Suprapubic skin (tissue), 4 donors: ENCODE data around the gene EPAS1. TPM values are rescaled to one million over a fixed set of nuclear protein-coding genes. Genes with fewer than 3 reads are reported as not detected.

Experiments
- DNase-seq, 2 donors: peaks; one replicate each; pipeline ENCODE4 v3.0.0-alpha.2; 2019; ENCODE audit warnings: low spot score in 2 of 2
- H3K27ac ChIP-seq: fragments of 200-600 bp; sonication (generic); one replicate; pipeline ENCODE4 v1.5.1; 2019
- H3K27me3 ChIP-seq: fragments of 200-600 bp; sonication (generic); one replicate; pipeline ENCODE4 v1.5.1; 2019
- H3K36me3 ChIP-seq: fragments of 200-600 bp; sonication (generic); one replicate; pipeline ENCODE4 v1.5.1; 2019
- H3K4me1 ChIP-seq: fragments of 200-600 bp; sonication (generic); one replicate; pipeline ENCODE4 v1.5.1; 2019
- H3K4me3 ChIP-seq: fragments of 200-600 bp; sonication (generic); one replicate; pipeline ENCODE4 v1.5.1; 2019; ENCODE audit warnings: mild to moderate bottlenecking
- H3K9me3 ChIP-seq: fragments of 200-600 bp; sonication (generic); one replicate; pipeline ENCODE4 v1.5.1; 2019
- CTCF ChIP-seq, 2 donors: fragments of 200-600 bp in 1 of 2; fragments of 450-650 bp in 1 of 2; sonication (generic) in 1 of 2; IDR thresholded peaks; one replicate each; pipeline ENCODE4 v1.5.1; 2016 to 2019; ENCODE audit warnings: antibody characterized with exemption in 2 of 2, mild to moderate bottlenecking in 1 of 2, moderate library complexity in 1 of 2
- EP300 ChIP-seq: sonication (generic); formaldehyde crosslinking; IDR thresholded peaks from one replicate; pipeline ENCODE4 v1.6.1; 2017; ENCODE audit warnings: antibody characterized with exemption
- POLR2A ChIP-seq, 2 donors: fragments of 450-650 bp; IDR thresholded peaks; one replicate each; pipeline ENCODE4 v1.6.1; 2017; ENCODE audit warnings: antibody characterized with exemption in 2 of 2, mild to moderate bottlenecking in 2 of 2, moderate library complexity in 2 of 2
- POLR2AphosphoS5 ChIP-seq, 3 donors: sonication (generic); formaldehyde crosslinking; IDR thresholded peaks; one replicate each; pipeline ENCODE4 v1.6.1; 2017; ENCODE audit warnings: antibody characterized with exemption in 3 of 3
- WGBS: methylation state at CpG from one replicate; pipeline ENCODE4 v1.1.5; 2018; 5-methylcytosine and 5-hydroxymethylcytosine counted together
- total RNA-seq, 4 donors: library from RNA; depleted of rRNA; stranded (reverse); fragments of >200 nt; gene quantifications; one replicate each; pipeline ENCODE4 v1.1.0, GENCODE V29; 2016

The EPAS1 gene
- total RNA-seq, 4 donors from 2014 or later: 110 to 271 (median 142) TPM

- no peak for TF ChIP-seq POLR2A (IDR thresholded peaks at IDR 0.05)
- no peak for TF ChIP-seq EP300
- TF ChIP-seq CTCF (IDR thresholded peaks at IDR 0.05): no peak
Observed at GRCh38 chr2:46428911-46429436, 131.8 kb downstream of the EPAS1 start.

GRCh38 chr2:46430413-46430812 is 133.2 kb downstream of the EPAS1 start:
- no peaks in the 10 kb centered on the region for H3K9me3 ChIP-seq
- no peak for TF ChIP-seq CTCF (IDR thresholded peaks at IDR 0.05)
- TF ChIP-seq POLR2A (IDR thresholded peaks at IDR 0.05): no peak
- no peak for TF ChIP-seq EP300
- no peak for TF ChIP-seq POLR2AphosphoS5 (IDR thresholded peaks at IDR 0.05)
- no peaks in the 10 kb centered on the region for H3K36me3 ChIP-seq
- H3K27me3 ChIP-seq: no peaks in the 10 kb centered on the region
- no peak overlapping the region for H3K27ac ChIP-seq
- no peak for DNase-seq
- 63% methylated on average over 1 of the region's 1 CpG for WGBS
- no peak overlapping the region for H3K4me3 ChIP-seq
- H3K4me1 ChIP-seq: peaks cover 5% of the 10 kb centered on the region

More at GRCh38 chr2:46428911-46429436, 131.8 kb downstream of the EPAS1 start:
- Histone ChIP-seq H3K27ac (no peak overlapping the region), H3K4me1 (no peaks in the 10 kb centered on the region), H3K4me3 (no peak overlapping the region), H3K27me3 (no peaks in the 10 kb centered on the region), H3K9me3 (no peaks in the 10 kb centered on the region), H3K36me3 (no peaks in the 10 kb centered on the region)
- 97% methylated on average over 9 of the region's 22 CpGs for WGBS
- no peak for DNase-seq

- no peak overlapping the region for H3K4me3 ChIP-seq
- no peaks in the 10 kb centered on the region for H3K9me3 ChIP-seq
- no peak for DNase-seq
- H3K36me3 ChIP-seq: no peaks in the 10 kb centered on the region
- H3K27me3 ChIP-seq: no peaks in the 10 kb centered on the region
- no peak overlapping the region for H3K27ac ChIP-seq
- WGBS: 96% methylated on average over 1 of the region's 1 CpG
- peaks cover 6% of the 10 kb centered on the region for H3K4me1 ChIP-seq
- TF ChIP-seq POLR2A (IDR thresholded peaks at IDR 0.05) (no peak), POLR2AphosphoS5 (IDR thresholded peaks at IDR 0.05) (no peak), CTCF (IDR thresholded peaks at IDR 0.05) (no peak), EP300 (no peak)
Observed at GRCh38 chr2:46430992-46431391, 133.8 kb downstream of the EPAS1 start.

- Histone ChIP-seq H3K4me3 (no peak overlapping the region), H3K36me3 (no peaks in the 10 kb centered on the region), H3K4me1 (peaks cover 6% of the 10 kb centered on the region), H3K27me3 (no peaks in the 10 kb centered on the region), H3K27ac (no peak overlapping the region), H3K9me3 (no peaks in the 10 kb centered on the region)
- no peak for DNase-seq
- 80% methylated on average over 5 of the region's 5 CpGs for WGBS
- TF ChIP-seq CTCF (IDR thresholded peaks at IDR 0.05): no peak
- no peak for TF ChIP-seq POLR2A (IDR thresholded peaks at IDR 0.05)
- TF ChIP-seq POLR2AphosphoS5 (IDR thresholded peaks at IDR 0.05): no peak
- TF ChIP-seq EP300: no peak
Observed at GRCh38 chr2:46431481-46432235, 134.5 kb downstream of the EPAS1 start.

GRCh38 chr2:46434851-46435273 is 137.7 kb downstream of the EPAS1 start:
- Histone ChIP-seq H3K4me1 (peaks cover 6% of the 10 kb centered on the region), H3K4me3 (no peak overlapping the region), H3K27me3 (no peaks in the 10 kb centered on the region), H3K27ac (no peak overlapping the region), H3K9me3 (no peaks in the 10 kb centered on the region), H3K36me3 (no peaks in the 10 kb centered on the region)
- TF ChIP-seq EP300: no peak
- no peak for TF ChIP-seq POLR2A (IDR thresholded peaks at IDR 0.05)
- no peak for TF ChIP-seq POLR2AphosphoS5 (IDR thresholded peaks at IDR 0.05)
- DNase-seq: no peak
- 82% methylated on average over 3 of the region's 3 CpGs for WGBS
